Sigmoid colon (tissue), 4 donors: ENCODE results near the gene MESP2.

Source experiments
- EP300 ChIP-seq, 4 donors: sonication (generic); formaldehyde crosslinking; IDR thresholded peaks; one replicate each; pipeline ENCODE4 v1.6.1; 2017; ENCODE audit warnings: antibody characterized with exemption in 4 of 4
- TF ChIP-seq, protein P1 (sequence below), 4 experiments: fragments of 450-650 bp in 3 of 4; fragments of 200-600 bp in 1 of 4; IDR thresholded peaks; one replicate each; pipeline ENCODE4 v1.5.1; 2016 to 2019; ENCODE audit warnings: antibody characterized with exemption in 4 of 4, mild to moderate bottlenecking in 3 of 4, moderate library complexity in 2 of 4

DNA sequence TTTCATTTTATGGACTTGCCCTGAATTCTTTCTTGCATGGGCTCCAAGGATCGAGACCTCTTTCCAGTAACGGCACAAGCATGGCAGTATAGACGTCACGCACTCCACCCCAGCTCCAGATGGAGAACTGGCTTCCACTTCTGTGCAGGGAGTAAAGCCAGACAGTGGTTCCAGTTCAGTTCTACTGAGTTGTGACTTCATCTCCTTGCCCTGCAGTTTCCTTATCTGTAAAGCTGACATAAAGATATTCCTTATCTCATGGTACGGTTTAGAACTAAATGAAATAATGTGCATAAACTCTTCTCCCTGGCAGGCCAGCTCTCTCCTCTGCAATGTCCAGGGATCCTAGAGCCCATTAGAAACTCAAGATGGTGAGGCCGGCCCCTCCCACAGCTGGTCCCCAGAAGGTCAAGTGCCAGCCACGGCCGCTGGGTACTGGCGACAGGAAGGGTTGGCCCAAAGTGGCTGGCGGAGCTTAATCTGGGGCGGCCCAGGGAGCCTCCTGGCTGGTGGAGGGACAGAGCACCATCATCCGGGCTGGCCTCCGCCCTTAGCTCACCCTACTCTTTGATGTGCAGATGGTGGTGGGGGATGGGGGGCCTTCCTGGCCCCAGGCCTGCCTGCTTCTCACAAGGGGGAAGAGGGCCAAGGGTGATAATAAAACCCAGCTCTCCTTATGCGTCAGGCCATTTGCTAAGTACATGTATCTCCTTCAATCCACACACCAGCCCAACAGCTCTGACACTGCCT is 7.2 kb downstream of the MESP2 start:
- TF ChIP-seq, protein P1, sequence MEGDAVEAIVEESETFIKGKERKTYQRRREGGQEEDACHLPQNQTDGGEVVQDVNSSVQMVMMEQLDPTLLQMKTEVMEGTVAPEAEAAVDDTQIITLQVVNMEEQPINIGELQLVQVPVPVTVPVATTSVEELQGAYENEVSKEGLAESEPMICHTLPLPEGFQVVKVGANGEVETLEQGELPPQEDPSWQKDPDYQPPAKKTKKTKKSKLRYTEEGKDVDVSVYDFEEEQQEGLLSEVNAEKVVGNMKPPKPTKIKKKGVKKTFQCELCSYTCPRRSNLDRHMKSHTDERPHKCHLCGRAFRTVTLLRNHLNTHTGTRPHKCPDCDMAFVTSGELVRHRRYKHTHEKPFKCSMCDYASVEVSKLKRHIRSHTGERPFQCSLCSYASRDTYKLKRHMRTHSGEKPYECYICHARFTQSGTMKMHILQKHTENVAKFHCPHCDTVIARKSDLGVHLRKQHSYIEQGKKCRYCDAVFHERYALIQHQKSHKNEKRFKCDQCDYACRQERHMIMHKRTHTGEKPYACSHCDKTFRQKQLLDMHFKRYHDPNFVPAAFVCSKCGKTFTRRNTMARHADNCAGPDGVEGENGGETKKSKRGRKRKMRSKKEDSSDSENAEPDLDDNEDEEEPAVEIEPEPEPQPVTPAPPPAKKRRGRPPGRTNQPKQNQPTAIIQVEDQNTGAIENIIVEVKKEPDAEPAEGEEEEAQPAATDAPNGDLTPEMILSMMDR (IDR thresholded peaks at IDR 0.05), result no peak
- TF ChIP-seq EP300 (IDR thresholded peaks at IDR 0.05), result no peak
